Measurements from ENCODE around the gene KCNAB1.

DNA sequence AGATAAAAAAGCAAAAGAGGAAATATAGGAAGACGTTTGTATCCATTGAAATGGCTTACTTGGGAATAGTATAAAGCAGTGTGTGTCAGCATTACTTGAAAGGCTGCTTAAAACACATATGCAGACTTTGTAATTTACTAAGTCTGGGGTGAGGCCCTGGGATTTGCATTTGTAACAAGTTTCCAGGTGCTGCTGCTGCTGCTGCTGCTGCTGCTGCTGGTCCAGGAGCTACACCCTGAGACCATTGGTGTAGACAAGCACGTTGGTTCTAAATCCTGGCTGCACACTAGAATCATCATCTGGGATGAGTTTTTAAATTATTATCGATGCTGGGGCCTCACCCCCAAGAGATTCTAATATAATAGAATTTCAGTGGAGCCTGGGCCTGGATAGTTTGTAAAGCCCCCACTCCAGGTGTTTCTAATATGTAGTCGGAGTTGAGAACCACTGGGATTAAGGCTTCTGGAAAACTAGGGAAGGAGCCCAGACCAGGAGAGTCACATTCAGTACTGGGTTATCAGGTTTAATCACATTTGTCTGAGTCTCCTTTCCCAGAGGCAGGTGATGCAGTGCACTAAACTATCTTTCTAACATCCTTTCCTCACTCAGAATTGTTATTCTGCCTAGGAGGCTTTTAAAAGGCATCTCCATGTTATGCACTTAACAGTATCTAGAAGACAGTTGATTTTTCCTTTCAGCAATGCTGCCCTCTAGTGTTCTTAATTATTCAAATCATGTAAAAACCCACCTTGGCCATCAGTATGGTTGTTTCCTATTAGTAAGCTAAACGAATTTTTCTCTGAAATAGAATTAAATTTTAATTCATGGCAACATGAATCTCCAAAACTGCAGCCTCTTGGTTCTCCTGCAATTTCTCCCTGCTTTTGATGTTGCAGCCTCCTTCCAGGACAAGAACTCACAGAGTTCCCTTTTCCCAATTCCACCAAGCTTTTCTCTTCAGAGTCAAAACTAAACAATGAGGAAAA lies 389.1 kb downstream of the KCNAB1 start:
- TF ChIP-seq RAD21 (IDR thresholded peaks at IDR 0.05; ENCODE audit: low read depth), result peak; percentile 83
- TF ChIP-seq, protein P1, sequence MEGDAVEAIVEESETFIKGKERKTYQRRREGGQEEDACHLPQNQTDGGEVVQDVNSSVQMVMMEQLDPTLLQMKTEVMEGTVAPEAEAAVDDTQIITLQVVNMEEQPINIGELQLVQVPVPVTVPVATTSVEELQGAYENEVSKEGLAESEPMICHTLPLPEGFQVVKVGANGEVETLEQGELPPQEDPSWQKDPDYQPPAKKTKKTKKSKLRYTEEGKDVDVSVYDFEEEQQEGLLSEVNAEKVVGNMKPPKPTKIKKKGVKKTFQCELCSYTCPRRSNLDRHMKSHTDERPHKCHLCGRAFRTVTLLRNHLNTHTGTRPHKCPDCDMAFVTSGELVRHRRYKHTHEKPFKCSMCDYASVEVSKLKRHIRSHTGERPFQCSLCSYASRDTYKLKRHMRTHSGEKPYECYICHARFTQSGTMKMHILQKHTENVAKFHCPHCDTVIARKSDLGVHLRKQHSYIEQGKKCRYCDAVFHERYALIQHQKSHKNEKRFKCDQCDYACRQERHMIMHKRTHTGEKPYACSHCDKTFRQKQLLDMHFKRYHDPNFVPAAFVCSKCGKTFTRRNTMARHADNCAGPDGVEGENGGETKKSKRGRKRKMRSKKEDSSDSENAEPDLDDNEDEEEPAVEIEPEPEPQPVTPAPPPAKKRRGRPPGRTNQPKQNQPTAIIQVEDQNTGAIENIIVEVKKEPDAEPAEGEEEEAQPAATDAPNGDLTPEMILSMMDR (IDR thresholded peaks at IDR 0.05 in 2 of 3, conservative IDR thresholded peaks at IDR 0.05 in 1 of 3; ENCODE audit: borderline replicate concordance in 1 of 3, insufficient read depth in 1 of 3, low read depth in 2 of 3, low read length in 2 of 3), result peak; percentile 30 to 81 (median 69); a peak in 5 of 6 replicates

Measured in HCT116 (cell line).